Gastroesophageal sphincter (tissue), 3 donors: ENCODE data around the gene LUC7L3.

Experiments used
- CTCF ChIP-seq, 4 experiments: fragments of 200-600 bp in 2 of 4; fragments of 450-650 bp in 2 of 4; sonication (generic) in 1 of 4; IDR thresholded peaks; one replicate each; pipeline ENCODE4 v1.5.1; 2017 to 2019; ENCODE audit warnings: antibody characterized with exemption in 4 of 4, mild to moderate bottlenecking in 2 of 4, moderate library complexity in 2 of 4
- EP300 ChIP-seq: sonication (generic); formaldehyde crosslinking; IDR thresholded peaks from one replicate; pipeline ENCODE4 v1.6.1; 2017; ENCODE audit warnings: antibody characterized with exemption, mild to moderate bottlenecking
- POLR2A ChIP-seq, 2 donors: fragments of 450-650 bp; IDR thresholded peaks; one replicate each; pipeline ENCODE4 v1.6.1; 2017; ENCODE audit warnings: antibody characterized with exemption in 2 of 2, mild to moderate bottlenecking in 2 of 2, moderate library complexity in 1 of 2
- POLR2AphosphoS5 ChIP-seq: sonication (generic); formaldehyde crosslinking; IDR thresholded peaks from one replicate; pipeline ENCODE4 v1.6.1; 2017; ENCODE audit warnings: antibody characterized with exemption

GRCh38 chr17:50689251-50689650 is 30.2 kb upstream of the LUC7L3 start:
- TF ChIP-seq POLR2AphosphoS5 (no peak), POLR2A (IDR thresholded peaks at IDR 0.05) (no peak), CTCF (IDR thresholded peaks at IDR 0.05) (no peak), EP300 (no peak)
